Amniotic epithelial cell (primary cell): ENCODE measurements around the gene TSKU.
A peak's percentile ranks its signal among the peaks of the same experiment; 100 is the strongest.

Source experiments
- DNase-seq: peaks from one replicate; pipeline ENCODE4 v3.0.0-alpha.2; 2010; ENCODE audit warnings: low read depth

The TSKU gene

GRCh38 chr11:76783294-76783895 lies at the start of gene TSKU:
TSS of gene TSKU (plus strand) at chr11:76783356. CDS start at chr11:76795617, 12,261 bp downstream.
- DNase-seq = peak; percentile 21

DNA sequence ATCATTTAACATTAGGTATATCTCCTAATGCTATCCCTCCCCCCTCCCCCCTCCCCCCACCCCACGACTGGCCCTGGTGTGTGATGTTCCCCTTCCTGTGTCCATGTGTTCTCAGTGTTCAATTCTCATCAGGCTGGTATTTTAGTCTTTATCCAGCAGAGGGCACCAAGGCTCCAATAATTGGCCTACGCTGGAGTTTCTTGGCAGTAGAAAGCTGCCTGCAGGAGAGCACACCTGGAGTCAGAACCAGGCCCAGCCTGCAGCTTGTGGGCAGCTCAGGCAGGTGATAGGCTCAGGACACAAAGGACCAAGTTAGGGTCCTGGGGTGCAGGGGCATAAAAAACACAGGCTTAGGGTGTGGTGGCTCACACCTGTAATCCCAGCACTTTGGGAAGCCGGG lies 49.2 kb upstream of the TSKU start:
- DNase-seq = peak; percentile 66

GRCh38 chr11:76734456-76735420 lies 48.4 kb upstream of the TSKU start:
- DNase-seq = no peak

GRCh38 chr11:76735841-76736240 lies 47.3 kb upstream of the TSKU start:
- no peak for DNase-seq

DNA sequence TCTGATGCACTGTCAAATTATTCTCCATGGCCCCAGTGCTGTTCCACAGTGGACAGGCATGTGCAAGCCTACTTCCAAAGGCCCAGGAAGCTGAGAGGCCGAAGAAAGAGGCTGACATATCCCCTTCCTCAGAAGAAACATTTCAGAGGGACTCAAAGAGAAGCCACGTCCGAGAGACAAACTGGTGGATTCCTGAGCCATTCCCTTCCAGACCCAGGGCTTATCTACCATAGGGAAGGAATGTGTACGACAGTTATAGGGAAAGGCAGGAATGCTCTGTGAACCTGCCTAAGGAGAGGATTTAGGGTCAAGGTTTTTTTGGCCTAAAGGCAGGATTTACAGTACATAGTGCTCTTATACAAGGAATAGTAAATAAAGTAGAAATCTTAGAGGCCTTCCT lies 46.9 kb upstream of the TSKU start:
- DNase-seq = no peak

DNA sequence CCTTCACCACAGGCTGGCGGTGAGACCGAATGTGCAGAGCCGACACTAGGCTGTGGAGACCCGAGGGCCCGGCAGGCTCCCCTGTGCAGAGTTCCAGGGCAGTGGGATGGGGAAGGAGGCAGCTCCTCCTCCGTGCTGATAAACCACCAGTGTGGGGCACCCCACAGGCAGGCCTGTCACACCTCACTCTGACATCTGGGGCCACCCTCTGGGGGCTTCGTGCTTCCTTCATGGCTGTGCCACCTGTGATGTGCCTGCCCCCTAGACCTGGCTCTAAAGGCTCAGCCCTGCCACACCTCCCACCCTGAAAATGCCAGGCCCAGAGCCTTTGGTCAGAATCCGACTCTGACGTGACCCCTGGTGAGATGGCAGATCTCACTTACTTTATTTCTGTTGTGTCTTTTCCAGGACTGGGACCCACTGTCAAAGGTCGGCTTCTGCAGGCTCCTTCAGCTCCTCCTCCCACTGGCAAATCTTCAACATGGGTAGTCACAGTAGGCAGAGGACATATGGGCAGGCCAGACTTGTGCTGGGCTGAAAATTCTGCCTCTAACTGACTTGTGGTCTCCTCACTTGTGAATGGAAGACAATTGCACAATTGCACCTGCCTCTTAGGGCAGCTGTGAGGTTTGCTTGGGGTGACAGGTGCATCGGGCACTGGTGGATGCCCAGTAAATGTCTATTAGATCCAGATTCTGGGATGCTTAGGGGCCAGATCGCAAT lies 46.2 kb upstream of the TSKU start:
- DNase-seq = no peak

DNA sequence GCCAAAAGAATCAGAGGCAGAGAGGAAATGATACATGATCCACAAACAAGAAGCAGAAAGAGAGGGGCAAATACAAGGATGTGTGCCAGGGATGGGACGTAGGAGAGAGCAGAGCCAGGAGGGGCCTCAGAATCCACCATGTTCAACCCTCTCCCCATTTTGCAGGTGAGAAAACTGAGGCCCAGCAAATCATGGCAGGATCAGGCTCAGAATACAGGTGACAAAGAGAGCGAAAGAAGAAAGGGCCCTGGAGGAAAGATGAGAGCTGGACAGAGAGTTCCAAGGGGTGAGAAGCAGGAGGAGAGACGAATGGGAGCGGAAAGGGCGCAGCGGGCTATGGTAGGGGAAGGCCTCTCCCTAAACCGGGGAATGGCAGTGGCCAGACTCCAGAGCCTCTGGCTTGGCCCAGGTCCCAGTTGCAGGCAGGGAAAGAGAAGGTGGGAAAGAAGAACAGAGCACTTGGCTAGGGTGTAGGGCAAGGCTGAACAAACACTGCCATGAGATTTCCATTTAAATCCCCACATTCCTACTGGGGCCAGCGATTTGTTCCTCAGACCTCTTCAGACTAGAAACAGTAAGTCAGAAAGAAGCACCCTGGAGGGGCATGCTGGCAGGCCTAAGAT lies 44.4 kb upstream of the TSKU start:
- no peak for DNase-seq

DNA sequence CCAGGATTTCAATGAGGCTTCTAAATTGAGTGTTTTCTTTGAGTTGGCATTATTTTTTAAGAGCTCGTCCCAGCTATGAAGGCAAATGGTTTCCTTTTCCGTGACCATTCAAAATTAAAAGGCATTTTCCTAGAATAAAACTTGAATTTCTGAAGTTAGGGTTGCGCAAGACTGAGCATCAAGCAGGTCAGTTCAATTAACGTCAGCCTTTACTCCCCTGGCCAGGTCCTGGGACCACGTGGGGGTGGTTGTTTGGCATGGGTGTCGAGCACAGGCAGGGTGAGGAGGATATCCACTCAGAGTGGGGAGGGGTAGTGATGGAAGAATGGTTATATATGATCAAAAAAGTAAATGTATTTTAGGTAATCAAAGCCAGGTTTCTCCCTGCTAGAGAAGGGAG lies 43.4 kb upstream of the TSKU start:
- DNase-seq = no peak

DNA sequence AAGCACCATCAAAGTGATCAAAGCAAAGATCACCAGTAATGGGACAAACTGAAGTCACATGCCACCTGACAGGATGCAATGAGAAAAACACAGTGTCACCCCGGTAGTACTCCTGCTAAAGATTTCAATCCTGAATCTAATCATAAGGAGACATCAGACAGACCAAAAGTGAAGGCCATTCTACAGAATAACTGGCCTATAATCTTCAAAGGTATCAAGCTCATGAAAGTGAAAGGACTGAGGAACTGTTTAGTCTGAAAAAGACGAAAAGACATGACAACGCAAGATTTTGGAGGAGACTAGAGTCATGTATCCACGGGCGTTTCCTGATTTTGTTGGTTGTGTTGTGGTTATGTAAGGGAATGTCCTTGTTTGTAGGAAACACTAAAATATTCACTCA lies 42.4 kb upstream of the TSKU start:
- no peak for DNase-seq

GRCh38 chr11:76742902-76743301 lies 40.3 kb upstream of the TSKU start:
- DNase-seq = no peak

- DNase-seq = no peak
These were observed 38.7 kb upstream of the TSKU start for GRCh38 chr11:76744186-76745043.

DNA sequence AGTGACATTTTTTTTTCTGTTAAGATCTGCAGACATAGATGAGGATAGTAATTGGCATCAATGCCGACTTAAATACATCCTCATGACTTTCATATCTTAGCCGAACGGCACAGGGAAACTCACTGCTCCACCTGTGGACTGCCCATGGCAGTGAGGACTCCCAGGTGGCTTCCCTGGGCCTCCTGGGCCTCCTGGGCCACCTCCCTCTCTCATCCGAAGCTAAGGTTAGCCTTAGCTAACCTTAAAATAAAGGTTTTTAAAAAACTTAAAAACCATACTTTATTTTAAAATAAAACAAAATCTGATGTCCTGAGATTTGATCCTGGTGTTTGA lies 38.1 kb upstream of the TSKU start:
- no peak for DNase-seq

DNA sequence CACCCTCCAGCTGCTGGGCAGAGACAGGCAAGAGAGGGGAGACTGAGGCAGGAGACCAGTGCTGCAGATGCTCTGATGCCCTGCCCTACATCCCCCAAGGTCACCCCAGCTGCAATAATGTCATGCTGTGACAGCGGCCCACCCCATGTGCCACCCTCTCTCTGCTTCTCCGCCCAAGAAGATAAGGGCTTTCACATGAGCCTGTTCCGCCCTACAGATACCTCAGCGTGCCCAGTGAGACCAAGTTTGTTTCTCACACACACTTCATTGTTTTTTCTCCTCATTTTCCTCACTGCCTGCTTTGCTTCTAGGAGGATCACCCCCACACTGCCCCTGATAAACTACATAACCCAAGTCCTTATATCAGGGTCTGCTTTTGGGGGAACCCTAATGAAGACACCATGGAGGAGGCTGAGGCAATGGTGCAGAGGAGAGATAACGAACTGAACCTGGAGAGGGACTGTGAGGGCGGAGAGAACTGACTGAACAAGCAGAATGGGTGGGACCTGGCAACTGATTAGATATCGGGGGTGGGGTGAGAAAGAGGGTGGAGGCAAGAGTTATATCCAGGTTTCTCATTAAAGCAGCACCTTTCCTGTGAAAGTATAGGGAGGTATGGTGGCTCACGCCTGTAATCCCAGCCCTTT lies 37.5 kb upstream of the TSKU start:
- no peak for DNase-seq

GRCh38 chr11:76747153-76747914 lies 35.8 kb upstream of the TSKU start:
- DNase-seq = no peak

GRCh38 chr11:76747915-76748860 lies 35.0 kb upstream of the TSKU start:
- DNase-seq = no peak

DNA sequence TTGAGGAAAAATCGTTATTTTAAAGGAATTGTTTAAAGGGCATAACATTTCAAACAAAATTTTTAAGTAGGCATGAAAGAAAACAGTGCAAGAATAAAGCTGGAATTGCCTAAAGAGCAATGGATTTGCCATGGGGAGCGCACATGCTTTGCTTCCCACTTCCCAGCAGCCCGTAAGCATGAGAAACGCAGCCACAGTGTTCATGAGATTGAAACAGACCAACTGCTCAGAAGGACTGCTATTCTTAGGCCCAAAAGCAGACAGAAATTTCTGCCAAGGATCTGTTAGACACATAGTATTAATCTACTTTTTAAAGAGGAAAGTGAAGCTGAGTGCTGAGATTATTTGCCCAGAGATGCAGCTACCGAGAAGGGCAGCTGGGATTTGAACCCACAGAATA lies 34.2 kb upstream of the TSKU start:
- no peak for DNase-seq

DNA sequence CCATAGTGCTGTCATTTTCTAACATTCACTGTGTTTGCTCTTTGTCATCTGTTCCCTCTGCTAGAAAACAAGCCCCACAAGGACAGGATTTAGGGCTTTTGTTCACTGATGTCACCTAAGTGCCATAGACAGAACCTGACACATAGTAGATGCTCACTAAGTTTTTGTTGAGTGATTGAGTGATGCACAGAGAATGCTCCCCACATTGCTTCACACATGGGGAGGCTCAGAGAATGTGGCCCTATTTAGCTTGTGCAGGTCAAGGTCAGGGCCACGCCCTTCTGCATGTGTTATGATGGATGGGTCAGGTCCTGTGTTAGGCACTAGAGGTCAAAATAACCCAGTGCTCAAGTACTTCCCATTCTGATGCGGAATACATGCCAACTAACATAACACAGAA lies 33.1 kb upstream of the TSKU start:
- DNase-seq = no peak

GRCh38 chr11:76750746-76751145 lies 32.4 kb upstream of the TSKU start:
- DNase-seq = no peak
